ENCODE measurements around the gene PCDHGB6.
"Not testable (repeated sequence)": the region's sequence is repeated elsewhere in the genome, so short reads cannot be mapped to it uniquely, and the experiment has no call there.

The PCDHGB6 gene

DNA sequence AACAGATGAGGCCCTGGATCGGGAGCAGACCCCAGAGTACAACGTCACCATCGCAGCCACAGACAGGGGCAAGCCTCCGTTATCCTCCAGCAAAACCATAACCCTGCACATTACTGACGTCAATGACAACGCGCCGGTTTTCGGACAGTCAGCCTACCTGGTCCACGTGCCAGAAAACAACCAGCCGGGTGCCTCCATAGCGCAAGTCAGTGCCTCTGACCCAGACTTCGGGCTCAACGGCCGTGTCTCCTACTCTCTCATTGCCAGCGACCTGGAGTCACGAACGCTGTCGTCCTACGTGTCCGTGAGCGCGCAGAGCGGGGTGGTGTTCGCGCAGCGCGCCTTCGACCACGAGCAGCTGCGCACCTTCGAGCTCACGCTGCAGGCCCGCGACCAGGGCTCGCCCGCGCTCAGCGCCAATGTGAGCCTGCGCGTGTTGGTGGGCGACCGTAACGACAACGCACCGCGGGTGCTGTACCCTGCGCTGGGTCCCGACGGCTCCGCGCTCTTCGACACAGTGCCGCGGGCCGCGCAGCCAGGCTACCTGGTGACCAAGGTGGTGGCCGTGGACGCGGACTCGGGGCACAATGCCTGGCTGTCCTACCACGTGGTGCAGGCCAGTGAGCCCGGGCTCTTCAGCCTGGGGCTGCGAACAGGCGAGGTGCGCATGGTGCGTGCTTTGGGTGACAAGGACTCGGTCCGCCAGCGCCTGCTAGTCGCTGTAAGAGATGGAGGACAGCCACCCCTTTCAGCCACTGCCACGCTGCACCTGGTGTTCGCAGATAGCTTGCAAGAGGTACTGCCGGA lies 11.5 kb downstream of the PCDHGB6 start:
- DNase-seq, result no peak

DNA sequence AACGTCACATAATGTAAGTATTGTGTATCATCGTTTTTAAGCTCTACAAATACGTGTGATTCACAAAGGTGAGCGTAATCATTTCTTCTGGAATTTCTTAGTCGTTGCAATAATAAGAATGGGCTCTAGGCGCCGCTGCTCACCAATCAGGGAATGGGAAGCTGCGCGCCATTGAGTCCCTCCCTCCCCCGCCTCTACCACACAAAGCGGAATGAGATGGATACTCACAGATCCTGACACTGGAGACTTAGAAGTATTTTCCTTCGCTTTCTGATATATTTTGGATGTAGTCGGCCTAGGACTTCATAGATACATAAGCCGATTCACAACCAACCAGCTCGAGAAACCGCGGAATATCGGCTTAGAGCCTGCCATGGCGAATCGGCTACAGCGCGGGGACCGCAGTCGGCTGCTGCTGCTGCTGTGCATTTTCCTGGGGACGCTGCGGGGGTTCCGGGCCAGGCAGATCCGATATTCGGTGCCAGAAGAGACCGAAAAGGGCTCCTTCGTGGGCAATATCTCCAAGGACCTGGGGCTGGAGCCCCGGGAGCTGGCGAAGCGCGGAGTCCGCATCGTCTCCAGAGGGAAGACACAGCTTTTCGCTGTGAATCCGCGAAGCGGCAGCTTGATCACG lies 13.2 kb downstream of the PCDHGB6 start, which contains the start of gene PCDHGA11:
Gene PCDHGA11 (plus strand): TSS at position 197 of the 634 bp plus-strand sequence. CDS start 177 bp downstream, at position 374.
- DNase-seq, result no peak

DNA sequence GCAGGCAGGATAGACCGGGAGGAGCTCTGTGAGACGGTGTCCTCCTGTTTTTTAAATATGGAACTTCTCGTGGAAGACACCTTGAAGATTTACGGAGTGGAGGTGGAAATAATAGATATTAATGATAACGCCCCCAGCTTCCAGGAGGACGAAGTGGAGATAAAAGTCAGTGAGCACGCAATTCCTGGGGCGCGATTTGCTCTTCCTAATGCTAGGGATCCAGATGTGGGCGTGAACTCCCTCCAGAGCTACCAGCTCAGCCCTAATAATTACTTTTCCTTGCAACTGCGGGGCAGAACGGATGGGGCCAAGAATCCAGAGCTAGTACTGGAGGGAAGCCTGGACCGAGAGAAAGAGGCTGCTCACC lies 13.7 kb downstream of the PCDHGB6 start:
- no peak for DNase-seq

DNA sequence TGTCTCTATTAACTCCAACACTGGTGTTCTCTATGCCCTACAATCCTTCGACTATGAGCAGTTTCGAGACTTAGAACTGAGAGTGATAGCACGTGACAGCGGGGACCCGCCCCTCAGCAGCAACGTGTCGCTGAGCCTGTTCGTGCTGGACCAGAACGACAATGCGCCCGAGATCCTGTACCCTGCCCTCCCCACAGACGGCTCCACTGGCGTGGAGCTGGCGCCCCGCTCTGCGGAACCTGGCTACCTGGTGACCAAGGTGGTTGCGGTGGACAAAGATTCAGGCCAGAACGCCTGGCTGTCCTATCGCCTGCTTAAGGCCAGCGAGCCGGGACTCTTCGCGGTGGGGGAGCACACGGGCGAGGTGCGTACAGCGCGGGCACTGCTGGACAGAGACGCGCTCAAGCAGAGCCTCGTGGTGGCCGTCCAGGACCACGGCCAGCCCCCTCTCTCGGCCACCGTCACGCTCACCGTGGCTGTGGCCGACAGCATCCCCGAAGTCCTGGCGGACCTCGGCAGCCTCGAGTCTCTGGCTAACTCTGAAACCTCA lies 15.0 kb downstream of the PCDHGB6 start:
- DNase-seq, result no peak

DNA sequence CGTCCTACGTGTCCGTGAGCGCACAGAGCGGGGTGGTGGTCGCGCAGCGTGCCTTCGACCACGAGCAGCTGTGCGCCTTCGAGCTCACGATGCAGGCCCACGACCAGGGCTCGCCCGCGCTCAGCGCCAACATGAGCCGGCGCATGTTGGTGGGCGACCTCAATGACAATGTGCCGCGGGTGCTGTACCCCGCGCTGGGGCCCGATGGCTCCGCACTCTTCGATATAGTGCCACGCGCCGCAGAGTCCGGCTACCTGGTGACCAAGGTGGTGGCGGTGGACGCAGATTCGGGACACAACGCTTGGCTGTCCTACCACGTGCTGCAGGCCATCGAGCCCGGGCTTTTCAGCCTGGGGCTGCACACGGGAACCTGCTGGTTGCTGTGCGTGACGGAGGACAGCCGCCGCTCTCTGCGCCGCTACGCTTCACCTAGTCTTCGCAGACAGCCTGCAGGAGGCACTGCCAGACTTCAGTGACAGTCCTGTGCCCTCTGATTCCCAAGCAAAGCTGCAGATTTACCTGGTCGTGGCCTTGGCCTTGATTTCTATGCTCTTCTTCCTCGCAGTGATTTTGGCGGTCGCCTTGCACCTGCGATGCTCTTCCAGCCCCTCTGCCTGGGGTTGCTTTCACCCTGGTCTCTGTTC lies 20.1 kb downstream of the PCDHGB6 start:
- DNase-seq, result no peak

DNA sequence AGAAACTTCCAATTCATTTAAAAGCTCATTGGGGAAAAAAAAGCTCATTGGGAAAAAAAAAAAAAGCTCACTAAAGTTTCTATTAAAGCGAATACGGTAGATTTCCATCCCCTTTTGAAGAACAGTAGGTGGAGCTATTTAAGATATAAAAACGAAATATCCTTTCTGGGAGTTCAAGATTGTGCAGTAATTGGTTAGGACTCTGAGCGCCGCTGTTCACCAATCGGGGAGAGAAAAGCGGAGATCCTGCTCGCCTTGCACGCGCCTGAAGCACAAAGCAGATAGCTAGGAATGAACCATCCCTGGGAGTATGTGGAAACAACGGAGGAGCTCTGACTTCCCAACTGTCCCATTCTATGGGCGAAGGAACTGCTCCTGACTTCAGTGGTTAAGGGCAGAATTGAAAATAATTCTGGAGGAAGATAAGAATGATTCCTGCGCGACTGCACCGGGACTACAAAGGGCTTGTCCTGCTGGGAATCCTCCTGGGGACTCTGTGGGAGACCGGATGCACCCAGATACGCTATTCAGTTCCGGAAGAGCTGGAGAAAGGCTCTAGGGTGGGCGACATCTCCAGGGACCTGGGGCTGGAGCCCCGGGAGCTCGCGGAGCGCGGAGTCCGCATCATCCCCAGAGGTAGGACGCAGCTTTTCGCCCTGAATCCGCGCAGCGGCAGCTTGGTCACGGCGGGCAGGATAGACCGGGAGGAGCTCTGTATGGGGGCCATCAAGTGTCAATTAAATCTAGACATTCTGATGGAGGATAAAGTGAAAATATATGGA lies 22.7 kb downstream of the PCDHGB6 start, which contains the start of gene PCDHGA12:
Gene PCDHGA12 (plus strand): TSS at position 176 of the 782 bp plus-strand sequence. CDS start 253 bp downstream, at position 429.
- DNase-seq, result no peak

DNA sequence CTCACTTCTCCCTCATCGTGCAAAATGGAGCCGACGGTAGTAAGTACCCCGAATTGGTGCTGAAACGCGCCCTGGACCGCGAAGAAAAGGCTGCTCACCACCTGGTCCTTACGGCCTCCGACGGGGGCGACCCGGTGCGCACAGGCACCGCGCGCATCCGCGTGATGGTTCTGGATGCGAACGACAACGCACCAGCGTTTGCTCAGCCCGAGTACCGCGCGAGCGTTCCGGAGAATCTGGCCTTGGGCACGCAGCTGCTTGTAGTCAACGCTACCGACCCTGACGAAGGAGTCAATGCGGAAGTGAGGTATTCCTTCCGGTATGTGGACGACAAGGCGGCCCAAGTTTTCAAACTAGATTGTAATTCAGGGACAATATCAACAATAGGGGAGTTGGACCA lies 23.5 kb downstream of the PCDHGB6 start:
- no peak for DNase-seq

DNA sequence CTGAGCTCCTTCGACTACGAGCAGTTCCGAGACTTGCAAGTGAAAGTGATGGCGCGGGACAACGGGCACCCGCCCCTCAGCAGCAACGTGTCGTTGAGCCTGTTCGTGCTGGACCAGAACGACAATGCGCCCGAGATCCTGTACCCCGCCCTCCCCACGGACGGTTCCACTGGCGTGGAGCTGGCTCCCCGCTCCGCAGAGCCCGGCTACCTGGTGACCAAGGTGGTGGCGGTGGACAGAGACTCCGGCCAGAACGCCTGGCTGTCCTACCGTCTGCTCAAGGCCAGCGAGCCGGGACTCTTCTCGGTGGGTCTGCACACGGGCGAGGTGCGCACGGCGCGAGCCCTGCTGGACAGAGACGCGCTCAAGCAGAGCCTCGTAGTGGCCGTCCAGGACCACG lies 24.5 kb downstream of the PCDHGB6 start:
- DNase-seq, result not testable (repeated sequence)

DNA sequence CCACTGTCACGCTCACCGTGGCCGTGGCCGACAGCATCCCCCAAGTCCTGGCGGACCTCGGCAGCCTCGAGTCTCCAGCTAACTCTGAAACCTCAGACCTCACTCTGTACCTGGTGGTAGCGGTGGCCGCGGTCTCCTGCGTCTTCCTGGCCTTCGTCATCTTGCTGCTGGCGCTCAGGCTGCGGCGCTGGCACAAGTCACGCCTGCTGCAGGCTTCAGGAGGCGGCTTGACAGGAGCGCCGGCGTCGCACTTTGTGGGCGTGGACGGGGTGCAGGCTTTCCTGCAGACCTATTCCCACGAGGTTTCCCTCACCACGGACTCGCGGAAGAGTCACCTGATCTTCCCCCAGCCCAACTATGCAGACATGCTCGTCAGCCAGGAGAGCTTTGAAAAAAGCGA lies 24.9 kb downstream of the PCDHGB6 start:
- not testable (repeated sequence) for DNase-seq

DNA sequence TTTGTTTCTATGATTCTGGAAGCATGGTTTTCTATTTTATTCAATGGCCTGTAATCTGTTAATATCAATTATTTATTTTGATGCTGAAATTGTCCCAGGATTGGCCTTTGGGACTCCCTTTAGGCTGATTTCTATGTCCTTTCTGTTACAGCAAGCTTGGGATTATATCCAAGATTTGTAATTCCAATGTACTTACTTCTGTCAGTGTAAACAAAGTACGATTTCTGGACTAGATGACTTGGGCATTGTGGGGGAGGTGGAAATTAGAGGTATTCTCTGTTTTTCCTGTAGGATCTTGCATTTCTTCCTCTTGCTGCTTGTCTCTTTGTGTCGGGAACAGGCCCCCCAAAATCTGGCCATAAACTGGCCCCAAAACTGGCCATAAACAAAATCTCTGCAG lies 26.2 kb downstream of the PCDHGB6 start:
- DNase-seq, result no peak

DNA sequence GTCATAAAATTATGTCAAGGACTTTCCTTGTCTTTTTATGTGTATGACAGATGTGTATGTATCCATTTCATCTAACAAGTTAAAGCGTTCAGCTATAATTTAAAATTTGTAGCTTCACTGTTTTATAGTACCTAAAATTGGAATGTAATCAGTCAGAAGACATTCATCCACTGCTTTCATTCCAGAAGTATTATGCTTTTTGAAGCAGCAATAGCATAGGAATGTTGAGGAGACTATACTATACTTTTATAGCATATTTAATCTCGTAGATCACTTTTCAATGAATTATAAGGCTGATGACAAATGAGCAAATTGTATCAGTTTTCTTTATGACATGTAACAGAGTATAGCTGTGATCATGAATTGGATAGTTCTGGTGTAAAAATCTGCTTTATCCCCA lies 29.4 kb downstream of the PCDHGB6 start:
- no peak for DNase-seq

DNA sequence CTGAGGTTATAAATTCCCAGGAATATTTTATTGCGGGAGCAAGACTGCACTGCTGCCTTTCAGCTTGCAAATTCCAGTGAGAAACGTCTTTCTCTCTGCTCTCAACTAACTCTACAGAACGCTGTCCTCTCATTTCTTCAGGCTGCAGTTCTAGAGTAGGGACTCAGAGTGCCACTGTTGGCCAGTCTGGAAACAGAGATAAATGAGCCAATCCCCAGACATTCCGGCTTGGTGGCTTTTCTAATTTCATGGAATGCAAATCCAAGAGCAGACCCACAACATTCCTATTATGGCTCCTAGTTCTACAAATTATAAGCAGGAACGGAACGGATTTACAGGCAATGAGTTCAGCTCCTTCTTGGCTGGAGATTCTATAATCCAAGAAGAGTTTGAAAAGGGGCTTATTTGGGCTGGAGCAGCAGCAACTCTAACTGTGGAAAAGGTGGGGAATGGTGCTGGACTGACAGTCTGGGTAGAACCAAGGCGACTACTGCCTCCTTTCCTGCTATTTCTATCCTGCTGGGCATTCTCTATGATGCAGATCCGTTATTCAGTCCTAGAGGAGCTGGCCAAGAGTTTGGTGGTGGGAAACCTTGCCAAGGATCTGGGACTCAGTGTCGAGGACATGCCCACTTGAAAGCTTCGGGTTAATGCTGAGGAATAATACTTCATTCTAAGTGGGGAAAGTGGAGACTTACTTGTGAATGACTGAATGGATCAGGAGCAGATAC lies 31.8 kb downstream of the PCDHGB6 start:
- no peak for DNase-seq

DNA sequence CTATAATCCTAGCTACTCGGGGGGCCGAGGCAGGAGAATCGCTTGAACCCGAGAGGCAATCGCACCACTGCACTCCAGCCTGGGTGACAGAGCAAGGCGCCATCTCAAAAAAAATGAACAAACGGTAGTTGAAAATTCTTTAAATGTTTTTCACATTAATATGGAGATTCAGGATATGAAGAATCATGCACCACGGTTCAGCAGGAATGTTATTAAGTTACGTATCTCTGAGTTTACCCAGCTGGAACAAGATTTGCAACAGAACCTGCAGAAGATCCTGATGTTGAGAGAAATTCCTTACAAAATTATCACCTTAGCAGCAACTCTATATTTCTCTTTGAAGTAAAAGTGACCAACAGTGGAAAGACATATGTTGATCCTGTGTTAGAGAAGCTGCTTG lies 32.5 kb downstream of the PCDHGB6 start:
- DNase-seq, result no peak

DNA sequence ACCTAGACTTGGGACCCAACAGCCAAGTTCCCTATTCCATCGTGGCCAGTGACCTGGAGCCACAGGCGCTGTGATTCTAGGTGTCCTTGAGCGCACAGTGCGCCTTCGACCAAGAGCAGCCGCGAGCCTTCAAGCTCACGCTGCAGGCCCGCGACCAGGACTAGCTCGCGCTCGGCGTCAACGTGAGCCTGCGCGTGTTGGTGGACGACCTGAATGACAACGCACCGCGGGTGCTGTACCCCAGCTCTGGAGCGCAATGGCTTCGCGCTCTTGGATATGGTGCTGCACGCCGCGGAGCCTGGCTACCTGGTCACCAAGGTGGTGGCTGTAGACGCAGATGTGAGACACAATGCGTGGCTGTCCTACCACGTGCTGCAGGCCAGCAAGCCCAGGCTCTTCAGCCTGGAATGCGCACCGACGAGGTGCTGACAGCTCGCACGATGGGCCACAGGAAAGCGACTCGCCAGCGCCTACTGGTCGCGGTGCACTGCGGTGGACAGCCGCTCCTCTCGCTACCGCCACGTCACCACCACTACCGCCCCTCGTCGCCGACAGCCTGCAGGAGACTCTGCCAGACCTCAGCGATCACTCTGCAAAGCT lies 33.9 kb downstream of the PCDHGB6 start:
- DNase-seq, result no peak
